ENCODE data around the gene SIGLEC15. TPM values are rescaled to one million over a fixed set of nuclear protein-coding genes. Genes with fewer than 3 reads are reported as not detected.

SIGLEC15 gene, protein sequence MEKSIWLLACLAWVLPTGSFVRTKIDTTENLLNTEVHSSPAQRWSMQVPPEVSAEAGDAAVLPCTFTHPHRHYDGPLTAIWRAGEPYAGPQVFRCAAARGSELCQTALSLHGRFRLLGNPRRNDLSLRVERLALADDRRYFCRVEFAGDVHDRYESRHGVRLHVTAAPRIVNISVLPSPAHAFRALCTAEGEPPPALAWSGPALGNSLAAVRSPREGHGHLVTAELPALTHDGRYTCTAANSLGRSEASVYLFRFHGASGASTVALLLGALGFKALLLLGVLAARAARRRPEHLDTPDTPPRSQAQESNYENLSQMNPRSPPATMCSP
- total RNA-seq (2014; rRNA removed; shearing (Covaris generic)) (not detected in 2 replicates), total RNA-seq (2022) (not detected in 2 replicates), Bru-seq, nascent RNA (not detected), BruChase-seq, experiment 1, labeled RNA remaining after a 6-hour chase (not detected), BruChase-seq, experiment 2, labeled RNA remaining after a 2-hour chase (not detected)
- long read RNA-seq: 0 reads

DNA sequence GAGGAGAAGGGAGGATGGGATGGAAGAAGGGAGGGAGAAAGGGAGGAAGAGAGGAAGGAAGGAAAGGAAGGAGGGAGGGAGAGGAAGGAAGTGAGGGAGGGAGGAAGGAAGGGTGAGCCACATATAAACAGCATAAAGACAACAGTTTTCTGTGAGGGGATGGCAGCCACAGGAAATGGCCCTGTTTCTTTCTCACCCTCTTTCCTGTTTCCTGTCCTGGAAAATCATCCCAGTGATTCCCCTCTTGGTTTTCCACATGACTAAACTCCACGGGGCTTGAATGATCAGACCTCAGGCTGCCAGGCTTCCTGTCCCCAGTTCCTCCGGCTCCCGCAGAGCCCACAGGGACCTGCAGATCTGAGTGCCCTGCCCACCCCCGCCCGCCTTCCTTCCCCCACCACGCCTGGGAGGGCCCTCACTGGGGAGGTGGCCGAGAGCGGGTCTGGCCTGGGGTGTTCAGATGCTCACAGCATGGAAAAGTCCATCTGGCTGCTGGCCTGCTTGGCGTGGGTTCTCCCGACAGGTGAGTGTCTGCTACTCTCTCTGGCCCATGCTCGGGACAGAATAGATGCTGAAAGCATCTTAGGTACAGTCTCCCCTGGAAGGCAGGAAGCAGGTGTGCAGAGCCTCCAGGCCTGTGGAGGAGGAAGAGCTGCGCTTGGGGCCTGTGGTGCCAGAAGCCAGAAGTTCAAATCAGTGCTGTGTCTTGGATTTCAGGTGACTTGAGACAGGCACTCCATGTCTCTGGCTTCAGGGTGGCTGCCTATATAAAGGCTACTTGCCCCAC lies at the start of gene SIGLEC15:
Gene SIGLEC15, plus strand, starts transcription at position 418 of the 787 bp plus-strand sequence. Its CDS starts 54 bp downstream, at position 472.
- Histone ChIP-seq H3K79me2 (ENCODE audit: insufficient read depth, low read depth, low read length) (no peaks in the 10 kb centered on the region), H3K4me1 (ENCODE audit: insufficient read depth, low read length, poor library complexity, severe bottlenecking) (peaks cover 8% of the 10 kb centered on the region), H3K9me3 (ENCODE audit: low read length) (no peaks in the 10 kb centered on the region), H3K36me3 (ENCODE audit: insufficient read depth, low read length) (no peaks in the 10 kb centered on the region), H3K9me2 (ENCODE audit: insufficient read depth, low read length) (no peaks in the 10 kb centered on the region), H2AFZ (ENCODE audit: low read length) (no peak within 1 kb of the TSS), H4K20me1 (ENCODE audit: insufficient read depth, low read length) (no peaks in the 10 kb centered on the region), H3K4me2 (ENCODE audit: low read length) (peak within 1 kb of the TSS; percentile 5; the same call in 1 of the 2 replicates), H3K4me3 (ENCODE audit: low read depth, low read length, poor library complexity, severe bottlenecking) (no peak within 1 kb of the TSS), H3K27ac (ENCODE audit: low read depth, low read length, poor library complexity, severe bottlenecking) (no peak within 1 kb of the TSS)
- ChIA-PET POLR2A (no interaction called here), CTCF (ENCODE audit: unreplicated experiment) (interaction anchor here (0.6 kb wide), 1 partner anchor 61 kb away, joined by 10 read pairs; no protein-coding TSS in a partner anchor)
- no TSS peak for BruUV-seq (replicated peaks)
- peak; percentile 23 for DNase-seq (ENCODE audit: low spot score)
- no peak for TF ChIP-seq EZH2phosphoT487 (IDR thresholded peaks at IDR 0.05; ENCODE audit: borderline replicate concordance, low read depth, low read length)
- TF ChIP-seq, protein P1, sequence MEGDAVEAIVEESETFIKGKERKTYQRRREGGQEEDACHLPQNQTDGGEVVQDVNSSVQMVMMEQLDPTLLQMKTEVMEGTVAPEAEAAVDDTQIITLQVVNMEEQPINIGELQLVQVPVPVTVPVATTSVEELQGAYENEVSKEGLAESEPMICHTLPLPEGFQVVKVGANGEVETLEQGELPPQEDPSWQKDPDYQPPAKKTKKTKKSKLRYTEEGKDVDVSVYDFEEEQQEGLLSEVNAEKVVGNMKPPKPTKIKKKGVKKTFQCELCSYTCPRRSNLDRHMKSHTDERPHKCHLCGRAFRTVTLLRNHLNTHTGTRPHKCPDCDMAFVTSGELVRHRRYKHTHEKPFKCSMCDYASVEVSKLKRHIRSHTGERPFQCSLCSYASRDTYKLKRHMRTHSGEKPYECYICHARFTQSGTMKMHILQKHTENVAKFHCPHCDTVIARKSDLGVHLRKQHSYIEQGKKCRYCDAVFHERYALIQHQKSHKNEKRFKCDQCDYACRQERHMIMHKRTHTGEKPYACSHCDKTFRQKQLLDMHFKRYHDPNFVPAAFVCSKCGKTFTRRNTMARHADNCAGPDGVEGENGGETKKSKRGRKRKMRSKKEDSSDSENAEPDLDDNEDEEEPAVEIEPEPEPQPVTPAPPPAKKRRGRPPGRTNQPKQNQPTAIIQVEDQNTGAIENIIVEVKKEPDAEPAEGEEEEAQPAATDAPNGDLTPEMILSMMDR (conservative IDR thresholded peaks at IDR 0.05; ENCODE audit: low read length): no peak
- intact Hi-C loops (cut with micrococcal nuclease; ENCODE audit: unreplicated experiment): no loop called here

DNA sequence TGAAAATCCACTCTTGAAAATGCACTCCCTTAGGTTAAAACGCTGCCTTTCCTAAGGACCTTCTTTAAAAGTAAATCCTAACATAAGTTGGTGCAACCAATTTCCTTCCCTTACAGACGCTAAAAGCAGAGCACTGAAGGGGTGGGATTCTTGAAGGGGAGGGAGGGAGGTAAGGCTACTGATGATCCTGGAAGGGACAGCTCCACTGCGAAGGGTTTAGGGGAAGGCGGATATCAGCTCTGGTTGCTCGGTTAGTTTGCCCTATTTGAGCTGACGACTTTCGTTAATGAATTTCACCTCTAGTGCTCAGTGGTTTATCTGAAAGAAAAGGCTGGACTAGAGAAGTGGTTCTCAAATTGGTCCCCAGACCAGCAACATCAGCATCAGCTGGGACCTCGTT lies 49.7 kb upstream of the SIGLEC15 start:
- intact Hi-C loops (cut with micrococcal nuclease; ENCODE audit: unreplicated experiment): loop anchor here (5.0 kb wide), 1 partner anchor 83 kb away; no protein-coding TSS in a partner anchor
- POLR2A ChIA-PET: no interaction called here
- no peaks in the 10 kb centered on the region for H3K36me3 ChIP-seq (ENCODE audit: insufficient read depth, low read length)
- TF ChIP-seq, protein P1 (conservative IDR thresholded peaks at IDR 0.05; ENCODE audit: low read length): no peak
- TF ChIP-seq EZH2phosphoT487 (IDR thresholded peaks at IDR 0.05; ENCODE audit: borderline replicate concordance, low read depth, low read length): no peak
- no peaks in the 10 kb centered on the region for H4K20me1 ChIP-seq (ENCODE audit: insufficient read depth, low read length)
- CTCF ChIA-PET (ENCODE audit: unreplicated experiment): no interaction called here
- no peak overlapping the region for H3K4me3 ChIP-seq (ENCODE audit: low read depth, low read length, poor library complexity, severe bottlenecking)
- H3K4me2 ChIP-seq (ENCODE audit: low read length): no peak overlapping the region; the same call in 1 of the 2 replicates
- H2AFZ ChIP-seq (ENCODE audit: low read length): no peak overlapping the region
- H3K9me2 ChIP-seq (ENCODE audit: insufficient read depth, low read length): no peaks in the 10 kb centered on the region
- H3K27ac ChIP-seq (ENCODE audit: low read depth, low read length, poor library complexity, severe bottlenecking): no peak overlapping the region
- no peaks in the 10 kb centered on the region for H3K79me2 ChIP-seq (ENCODE audit: insufficient read depth, low read depth, low read length)
- no TSS peak for BruUV-seq (replicated peaks)
- DNase-seq (ENCODE audit: low spot score): no peak
- no peaks in the 10 kb centered on the region for H3K4me1 ChIP-seq (ENCODE audit: insufficient read depth, low read length, poor library complexity, severe bottlenecking)
- no peaks in the 10 kb centered on the region for H3K9me3 ChIP-seq (ENCODE audit: low read length)
